ENCODE results near the gene ABI1. TPM values are rescaled to one million over a fixed set of nuclear protein-coding genes. Genes with fewer than 3 reads are reported as not detected.

Gene ABI1
- total RNA-seq, 2 donors from 2014 or later, result 43.3 to 50.5 TPM

- no peaks in the 10 kb centered on the region for H3K27me3 ChIP-seq (replicated peaks; ENCODE audit: insufficient read depth)
- TF ChIP-seq CTCF (IDR thresholded peaks at IDR 0.05), result no peak
- H3K4me1 ChIP-seq (ENCODE audit: control insufficient read depth in 1 of 2, low read depth in 2 of 2), result no peaks in the 10 kb centered on the region
- H3K4me3 ChIP-seq, result no peak overlapping the region
- H3K27ac ChIP-seq, result no peak overlapping the region
- ATAC-seq (ENCODE audit: insufficient number of reproducible peaks, low FRiP score, low read depth) (no peak), DNase-seq (ENCODE audit: low spot score) (no peak)
- peaks cover 4% of the 10 kb centered on the region for H3K36me3 ChIP-seq
- H3K9me3 ChIP-seq, result no peaks in the 10 kb centered on the region
These were observed 121.6 kb downstream of the ABI1 start for GRCh38 chr10:26739071-26739631.

GRCh38 chr10:26738301-26738911, 122.4 kb downstream of the ABI1 start:
- H3K4me3 ChIP-seq, result no peak overlapping the region
- no peak for TF ChIP-seq CTCF (IDR thresholded peaks at IDR 0.05)
- ATAC-seq (ENCODE audit: insufficient number of reproducible peaks, low FRiP score, low read depth), result no peak
- no peaks in the 10 kb centered on the region for H3K4me1 ChIP-seq (ENCODE audit: control insufficient read depth in 1 of 2, low read depth in 2 of 2)
- H3K36me3 ChIP-seq, result peaks cover 4% of the 10 kb centered on the region
- H3K27me3 ChIP-seq (replicated peaks; ENCODE audit: insufficient read depth), result no peaks in the 10 kb centered on the region
- no peak overlapping the region for H3K27ac ChIP-seq
- no peaks in the 10 kb centered on the region for H3K9me3 ChIP-seq
- no peak for DNase-seq (ENCODE audit: low spot score)

GRCh38 chr10:26737730-26738129, 123.0 kb downstream of the ABI1 start:
- Histone ChIP-seq H3K4me3 (no peak overlapping the region), H3K27me3 (replicated peaks; ENCODE audit: insufficient read depth) (no peaks in the 10 kb centered on the region), H3K36me3 (peaks cover 4% of the 10 kb centered on the region), H3K4me1 (ENCODE audit: control insufficient read depth in 1 of 2, low read depth in 2 of 2) (no peaks in the 10 kb centered on the region), H3K9me3 (no peaks in the 10 kb centered on the region), H3K27ac (no peak overlapping the region)
- TF ChIP-seq CTCF (IDR thresholded peaks at IDR 0.05), result no peak
- ATAC-seq (ENCODE audit: insufficient number of reproducible peaks, low FRiP score, low read depth) (no peak), DNase-seq (ENCODE audit: low spot score) (no peak)

GRCh38 chr10:26735435-26735834, 125.3 kb downstream of the ABI1 start:
- no peaks in the 10 kb centered on the region for H3K9me3 ChIP-seq
- no peaks in the 10 kb centered on the region for H3K27me3 ChIP-seq (replicated peaks; ENCODE audit: insufficient read depth)
- no peaks in the 10 kb centered on the region for H3K36me3 ChIP-seq
- DNase-seq (ENCODE audit: low spot score), result no peak
- no peak overlapping the region for H3K27ac ChIP-seq
- H3K4me3 ChIP-seq, result no peak overlapping the region
- TF ChIP-seq CTCF (IDR thresholded peaks at IDR 0.05), result no peak
- H3K4me1 ChIP-seq (ENCODE audit: control insufficient read depth in 1 of 2, low read depth in 2 of 2), result no peaks in the 10 kb centered on the region
- ATAC-seq (ENCODE audit: insufficient number of reproducible peaks, low FRiP score, low read depth), result no peak

GRCh38 chr10:26733750-26734568, 126.8 kb downstream of the ABI1 start:
- no peak overlapping the region for H3K27ac ChIP-seq
- no peak for DNase-seq (ENCODE audit: low spot score)
- H3K4me3 ChIP-seq, result no peak overlapping the region
- no peaks in the 10 kb centered on the region for H3K9me3 ChIP-seq
- H3K4me1 ChIP-seq (ENCODE audit: control insufficient read depth in 1 of 2, low read depth in 2 of 2), result no peaks in the 10 kb centered on the region
- H3K36me3 ChIP-seq, result no peaks in the 10 kb centered on the region
- no peak for ATAC-seq (ENCODE audit: insufficient number of reproducible peaks, low FRiP score, low read depth)
- no peak for TF ChIP-seq CTCF (IDR thresholded peaks at IDR 0.05)
- H3K27me3 ChIP-seq (replicated peaks; ENCODE audit: insufficient read depth), result no peaks in the 10 kb centered on the region

All from thoracic aorta (tissue), 2 donors.